NCI-H2029 treated with DMSO at 0.1 percent for 48 hours (cell line): ENCODE data around the gene KPNA3.
"Not testable (repeated sequence)": the region's sequence is repeated elsewhere in the genome, so short reads cannot be mapped to it uniquely, and the experiment has no call there.

ENCODE experiments used
- DNase-seq: peaks from one replicate; lab custom pipeline; 2025; lab: John Stamatoyannopoulos, UW

The KPNA3 gene, protein sequence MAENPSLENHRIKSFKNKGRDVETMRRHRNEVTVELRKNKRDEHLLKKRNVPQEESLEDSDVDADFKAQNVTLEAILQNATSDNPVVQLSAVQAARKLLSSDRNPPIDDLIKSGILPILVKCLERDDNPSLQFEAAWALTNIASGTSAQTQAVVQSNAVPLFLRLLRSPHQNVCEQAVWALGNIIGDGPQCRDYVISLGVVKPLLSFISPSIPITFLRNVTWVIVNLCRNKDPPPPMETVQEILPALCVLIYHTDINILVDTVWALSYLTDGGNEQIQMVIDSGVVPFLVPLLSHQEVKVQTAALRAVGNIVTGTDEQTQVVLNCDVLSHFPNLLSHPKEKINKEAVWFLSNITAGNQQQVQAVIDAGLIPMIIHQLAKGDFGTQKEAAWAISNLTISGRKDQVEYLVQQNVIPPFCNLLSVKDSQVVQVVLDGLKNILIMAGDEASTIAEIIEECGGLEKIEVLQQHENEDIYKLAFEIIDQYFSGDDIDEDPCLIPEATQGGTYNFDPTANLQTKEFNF

DNA sequence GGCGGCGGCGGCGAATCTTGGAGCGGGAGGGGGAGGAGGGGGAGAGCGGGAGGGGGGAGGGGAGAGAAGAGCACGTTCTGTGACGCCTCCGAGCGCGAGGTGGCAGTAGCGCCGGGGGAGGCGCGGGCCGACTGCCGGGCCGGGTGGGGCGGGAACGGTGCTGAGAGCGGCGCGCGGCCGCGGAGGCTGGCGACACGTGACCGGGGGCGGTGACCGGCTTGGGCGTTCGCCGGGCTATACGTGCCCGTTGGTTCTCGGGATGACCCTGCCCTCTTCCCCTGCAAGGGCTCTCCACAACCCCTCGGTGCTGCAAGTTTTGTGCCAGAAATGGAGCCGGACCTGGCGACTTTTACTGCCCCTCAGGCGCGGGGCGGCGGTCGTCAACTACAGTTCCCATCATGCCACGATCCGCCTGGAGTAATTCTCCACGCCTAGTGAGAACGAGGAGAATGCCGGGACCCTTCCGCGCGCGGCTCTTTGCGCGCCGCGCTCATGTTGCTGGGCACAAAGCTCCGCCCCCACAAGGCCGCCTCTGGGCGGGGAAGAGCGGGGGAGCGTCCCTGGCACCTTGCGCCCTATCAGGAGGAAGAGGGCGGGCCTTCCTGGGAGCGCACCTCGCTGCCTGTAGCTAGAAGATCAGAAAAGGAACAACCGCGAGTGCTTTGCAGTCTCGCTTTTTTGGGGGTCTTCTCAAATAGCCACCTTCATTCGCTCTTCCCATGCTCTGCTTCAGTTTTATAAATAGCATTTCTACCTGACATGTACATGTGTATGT is at the start of gene KPNA3:
TSS of gene KPNA3 (minus strand) at position 133 of the 775 bp plus-strand sequence. CDS start 176 bp downstream, outside the sequence.
- DNase-seq = peak; percentile 59

DNA sequence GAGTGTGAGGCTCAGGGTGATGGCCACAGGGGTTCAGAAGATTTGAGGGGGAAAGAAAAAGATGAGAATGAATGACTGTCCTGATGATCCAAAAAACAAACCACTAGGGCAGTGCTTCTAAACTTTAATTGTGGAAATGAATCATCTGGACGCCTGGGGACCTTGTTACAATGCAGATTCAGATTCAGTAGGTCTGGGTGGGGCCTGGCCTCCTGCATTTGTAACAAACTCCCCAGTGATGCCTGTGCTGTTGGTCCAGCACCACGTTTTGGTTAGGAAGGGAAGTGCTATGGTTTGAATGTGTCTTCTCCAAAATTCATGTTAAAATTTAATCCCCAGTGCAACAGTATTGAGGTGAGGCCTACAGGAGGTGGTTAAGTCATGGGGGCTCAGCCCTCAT is 49.5 kb upstream of the KPNA3 start:
- DNase-seq = no peak

DNA sequence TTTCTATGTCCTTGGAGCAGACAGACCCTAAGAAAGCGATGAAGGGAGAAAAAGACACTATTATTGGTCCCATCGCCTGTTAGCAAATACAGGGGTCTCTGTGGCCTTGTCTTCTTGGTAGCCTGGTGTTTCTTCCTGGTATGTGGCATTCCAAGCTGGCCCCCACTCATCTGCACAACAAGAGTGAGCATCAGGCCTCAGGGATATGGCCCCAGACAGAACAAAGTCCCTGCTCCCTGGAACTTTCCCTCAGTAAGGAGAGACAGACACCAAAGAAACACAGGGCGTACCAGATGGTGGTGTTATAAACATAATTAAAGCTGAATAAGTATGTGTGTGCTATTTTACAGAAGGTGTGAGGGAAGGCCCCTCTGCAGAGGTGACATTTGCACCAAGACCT is 48.2 kb upstream of the KPNA3 start:
- no peak for DNase-seq

DNA sequence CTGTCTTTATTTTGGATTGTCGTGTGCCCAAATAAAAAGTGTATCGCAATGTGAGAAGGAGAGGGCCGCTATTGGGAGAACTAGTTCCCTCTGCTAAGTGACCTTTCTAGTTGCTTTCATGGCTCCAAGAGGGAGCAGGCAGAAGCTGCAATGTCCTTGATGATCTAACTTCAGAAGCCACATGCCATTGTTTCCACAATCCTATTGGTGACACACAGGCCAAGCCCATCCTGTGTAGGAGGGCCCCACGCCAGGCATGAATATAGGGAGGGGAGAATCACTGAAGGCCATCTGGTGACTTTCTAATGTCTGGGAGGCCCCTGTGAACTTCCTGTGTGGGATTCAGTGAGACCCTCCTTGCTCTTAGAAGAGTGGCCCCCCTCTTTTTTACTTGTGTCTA is 47.8 kb upstream of the KPNA3 start:
- no peak for DNase-seq

DNA sequence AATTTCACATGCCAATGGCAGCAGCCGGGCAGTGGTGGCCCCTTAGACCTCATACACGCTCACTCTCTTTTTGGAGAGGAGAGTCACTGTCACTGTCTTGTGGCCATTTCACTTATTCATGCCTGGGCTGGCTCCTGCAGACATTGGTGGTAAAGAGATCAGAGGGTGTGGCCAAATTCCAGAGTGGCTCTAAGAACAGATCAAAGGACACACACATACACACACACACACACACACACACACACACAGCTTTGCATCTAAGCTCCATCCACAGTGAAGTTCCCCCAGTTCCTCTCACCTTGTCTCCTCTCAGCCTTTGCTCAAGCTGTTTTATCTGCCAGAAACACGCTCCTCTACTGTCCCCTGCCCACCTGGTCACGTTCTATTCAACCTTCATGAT is 46.5 kb upstream of the KPNA3 start:
- DNase-seq = no peak

DNA sequence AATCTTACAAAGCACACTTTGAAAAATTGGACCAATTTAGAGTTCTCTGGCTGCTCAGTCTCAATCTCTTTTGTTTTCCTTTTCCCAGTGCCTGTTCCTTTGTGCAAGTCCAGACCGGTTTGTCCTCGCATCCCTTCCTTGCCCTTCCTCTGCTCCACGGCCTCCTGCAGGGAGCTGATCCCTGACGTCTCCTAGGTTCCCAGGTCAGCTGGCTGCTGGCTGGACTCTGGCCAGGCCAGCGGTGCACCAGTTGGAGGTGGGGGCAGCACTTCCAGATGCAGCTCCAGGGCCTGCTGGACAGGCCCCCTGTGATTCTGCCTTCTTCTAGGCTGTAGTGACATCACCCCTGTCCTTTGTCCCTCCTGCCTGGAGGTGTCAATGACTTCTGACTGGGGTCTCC is 44.0 kb upstream of the KPNA3 start:
- no peak for DNase-seq

DNA sequence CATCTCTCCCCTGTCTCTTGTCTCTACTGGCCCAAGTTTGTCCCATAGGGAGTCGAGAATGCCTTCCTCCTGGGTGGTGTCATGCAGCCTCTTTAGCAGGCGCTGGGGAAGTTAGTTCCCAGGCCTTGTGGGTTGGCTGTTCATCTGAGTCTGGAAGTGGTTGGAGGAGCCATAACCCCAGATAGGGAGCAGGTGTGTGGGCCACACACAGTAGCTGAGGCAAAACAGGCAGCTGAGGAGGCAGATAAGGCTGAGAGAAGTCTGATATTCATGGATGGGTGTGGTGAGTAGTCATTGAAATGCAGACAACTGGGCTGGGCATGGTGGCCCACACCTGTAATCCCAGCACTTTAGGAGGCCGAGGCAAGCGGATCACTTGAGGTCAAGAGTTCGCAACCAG is 40.9 kb upstream of the KPNA3 start:
- no peak for DNase-seq

DNA sequence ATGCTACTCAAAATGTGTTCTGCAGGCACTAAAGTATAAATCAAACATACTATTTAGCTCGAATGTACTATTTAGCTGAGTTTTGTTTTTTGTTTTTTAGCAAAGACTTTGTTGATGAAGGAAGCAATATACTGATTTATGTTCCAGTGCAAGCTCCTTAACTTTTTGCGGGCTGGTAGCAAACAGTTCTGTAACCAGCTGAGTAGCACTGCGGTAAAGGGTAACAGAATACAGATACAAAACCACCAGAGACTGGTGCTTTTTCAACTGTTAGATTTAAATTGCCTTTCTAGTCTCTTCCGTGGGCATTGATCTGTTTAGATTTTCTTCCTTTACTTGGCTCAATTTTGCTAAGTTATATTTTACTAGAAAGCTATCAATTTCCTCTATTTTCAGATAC is 39.0 kb upstream of the KPNA3 start:
- DNase-seq = no peak

DNA sequence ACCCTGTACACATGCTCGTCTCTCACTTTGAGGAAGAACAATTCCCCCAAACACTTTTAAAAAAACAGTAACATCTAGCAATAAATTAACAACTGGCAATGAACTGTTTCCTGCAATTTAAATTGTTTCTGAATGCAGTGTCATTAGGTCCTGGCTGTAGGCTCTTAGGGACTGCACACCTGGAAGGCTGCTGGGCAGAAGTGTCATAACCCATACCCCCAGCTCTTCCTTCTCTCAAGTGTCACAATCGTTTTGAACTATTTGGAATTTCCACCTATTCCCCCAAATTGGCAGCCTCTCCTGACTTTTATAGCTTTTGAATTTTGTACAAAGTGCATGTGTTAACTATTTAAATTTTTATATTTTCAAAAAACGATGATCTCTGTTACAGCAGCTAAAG is 38.2 kb upstream of the KPNA3 start:
- DNase-seq = no peak

DNA sequence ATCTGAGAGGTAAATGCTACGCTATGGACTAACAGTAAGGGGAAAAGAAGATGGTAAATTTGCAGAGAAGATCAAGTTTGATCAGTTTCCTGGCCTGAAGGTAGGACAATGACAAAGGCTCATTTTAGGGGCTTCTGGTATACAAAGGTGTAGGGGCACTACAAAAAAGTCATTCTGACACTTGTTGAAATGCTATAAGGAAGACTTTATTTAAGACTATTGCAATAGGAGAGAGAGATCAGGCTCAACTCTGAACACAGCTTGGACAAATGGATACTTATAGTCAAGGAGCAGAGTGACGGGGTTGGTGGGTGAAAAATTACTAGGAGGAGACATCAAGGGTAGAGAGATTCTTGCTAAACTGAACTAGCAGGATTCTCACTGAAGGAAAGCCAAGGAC is 37.2 kb upstream of the KPNA3 start:
- DNase-seq = no peak

DNA sequence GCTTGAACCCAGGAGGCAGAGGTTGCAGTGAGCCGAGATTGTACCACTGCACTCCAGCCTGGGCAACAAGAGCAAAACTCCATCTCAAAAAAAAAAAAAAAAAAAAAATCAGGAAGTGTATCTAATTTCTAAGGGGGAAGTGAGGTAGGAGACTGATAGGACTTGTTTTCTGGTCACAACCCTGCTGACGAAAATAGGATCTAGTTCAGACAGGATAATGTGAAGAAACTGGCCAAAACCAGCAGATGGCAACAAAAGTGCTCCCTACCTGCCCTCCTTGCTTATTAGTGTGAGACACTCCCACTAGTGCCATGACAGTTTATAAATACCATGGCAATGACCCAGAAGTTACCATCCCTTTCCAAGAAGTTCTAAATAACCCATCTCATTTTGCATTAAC is 36.0 kb upstream of the KPNA3 start:
- DNase-seq = no peak

DNA sequence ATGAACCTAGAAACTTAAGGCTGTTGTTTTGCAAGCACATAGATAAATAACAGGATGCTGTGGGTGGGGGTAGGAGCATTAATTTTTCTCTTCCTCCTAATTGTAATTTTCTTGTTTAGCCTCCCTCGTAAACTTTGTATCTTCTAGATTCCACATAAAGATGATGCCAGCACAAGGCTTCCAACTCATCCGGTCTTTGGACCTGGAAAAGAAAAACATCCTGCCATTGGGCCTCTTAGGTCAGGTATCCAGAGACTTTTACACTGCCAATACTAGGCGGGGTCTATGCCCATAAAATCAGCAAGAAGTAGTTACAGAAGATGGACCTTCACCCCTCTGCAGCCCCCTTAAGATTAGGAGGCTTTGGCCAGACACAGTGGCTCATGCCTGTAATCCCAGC is 35.4 kb upstream of the KPNA3 start:
- no peak for DNase-seq

DNA sequence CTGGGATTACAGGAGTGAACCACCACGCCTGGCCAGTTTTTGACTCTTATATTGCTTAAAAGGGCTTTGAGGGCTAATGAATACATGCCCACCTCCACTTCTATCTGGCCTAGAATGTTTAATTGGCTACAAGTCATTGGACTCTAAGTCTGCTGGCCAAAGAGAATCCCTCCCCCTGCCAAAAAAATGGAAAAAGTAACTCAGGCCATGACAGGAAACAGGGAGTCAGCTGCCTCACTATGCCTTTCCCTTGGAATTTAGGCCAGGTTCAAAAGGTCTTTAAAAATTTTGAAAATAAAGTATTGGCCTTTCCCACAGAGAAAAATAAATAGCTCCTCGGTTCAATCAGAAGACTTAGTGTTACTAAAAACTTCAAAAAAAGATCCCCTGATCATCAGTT is 34.9 kb upstream of the KPNA3 start:
- no peak for DNase-seq

DNA sequence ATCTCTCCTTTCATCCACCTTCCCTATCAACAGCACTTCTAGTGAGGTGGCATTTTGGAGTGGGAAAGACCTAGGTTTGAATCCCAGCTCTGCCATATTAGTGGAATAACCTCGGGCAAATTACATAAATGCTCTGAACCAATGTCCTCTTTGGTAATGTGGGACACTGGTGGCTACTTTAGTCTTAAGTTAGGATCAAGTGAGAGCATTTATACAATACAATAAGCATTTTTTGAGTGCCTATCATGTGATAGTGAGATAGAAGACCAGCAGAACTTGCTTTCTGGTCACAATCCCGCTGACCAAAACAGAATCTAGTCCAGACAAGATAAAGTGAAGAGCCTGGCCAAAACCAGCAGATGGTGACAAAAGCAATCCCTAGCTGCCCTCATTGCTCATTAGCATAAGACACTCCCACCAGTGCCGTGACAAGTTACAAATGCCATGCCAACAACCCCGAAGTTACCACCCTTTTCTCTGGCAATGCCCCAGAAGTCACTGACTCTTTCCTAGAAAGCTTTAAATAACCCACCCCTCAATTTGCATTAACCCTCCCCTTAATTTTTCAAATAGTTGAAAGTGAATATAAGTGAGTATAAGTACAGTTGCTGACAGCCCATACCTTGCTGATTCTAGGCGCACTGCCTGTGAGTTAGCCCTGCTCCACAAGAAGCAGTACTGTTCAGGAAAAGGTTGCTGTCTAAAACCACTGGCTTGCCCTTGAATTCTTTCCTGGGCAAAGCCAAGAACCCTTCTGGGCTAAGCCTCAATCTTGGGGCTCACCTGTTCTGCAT is 28.9 kb upstream of the KPNA3 start:
- DNase-seq = no peak

DNA sequence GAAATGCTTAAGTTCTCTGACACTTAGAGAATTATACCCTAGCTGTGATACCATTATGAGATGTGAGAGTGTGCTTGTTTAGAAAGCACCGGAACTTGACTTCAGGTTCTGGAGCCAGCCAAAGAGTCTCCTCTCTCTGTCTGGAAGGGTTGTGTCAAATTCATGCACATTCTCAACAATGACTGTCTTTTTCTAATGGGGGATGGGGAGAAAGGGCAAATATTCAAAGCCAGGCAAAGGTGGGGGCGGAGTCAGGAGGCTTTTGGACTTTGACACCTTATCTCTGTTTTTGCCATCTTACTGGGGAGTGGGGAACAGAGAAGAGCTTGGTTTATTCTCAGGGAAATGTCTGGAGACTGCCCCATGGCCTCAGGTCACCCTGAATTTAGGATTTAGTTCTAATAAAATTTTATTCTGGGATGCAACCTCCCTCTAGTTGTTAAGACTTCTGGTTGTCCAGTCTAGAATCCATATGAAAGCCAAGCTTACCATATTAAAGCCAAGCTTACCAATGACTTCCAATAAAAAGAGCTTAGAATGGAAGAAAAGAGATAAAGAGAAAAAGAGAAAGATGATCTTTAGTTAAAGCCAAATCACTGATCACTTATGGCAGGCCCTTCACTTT is 28.2 kb upstream of the KPNA3 start:
- DNase-seq = no peak

DNA sequence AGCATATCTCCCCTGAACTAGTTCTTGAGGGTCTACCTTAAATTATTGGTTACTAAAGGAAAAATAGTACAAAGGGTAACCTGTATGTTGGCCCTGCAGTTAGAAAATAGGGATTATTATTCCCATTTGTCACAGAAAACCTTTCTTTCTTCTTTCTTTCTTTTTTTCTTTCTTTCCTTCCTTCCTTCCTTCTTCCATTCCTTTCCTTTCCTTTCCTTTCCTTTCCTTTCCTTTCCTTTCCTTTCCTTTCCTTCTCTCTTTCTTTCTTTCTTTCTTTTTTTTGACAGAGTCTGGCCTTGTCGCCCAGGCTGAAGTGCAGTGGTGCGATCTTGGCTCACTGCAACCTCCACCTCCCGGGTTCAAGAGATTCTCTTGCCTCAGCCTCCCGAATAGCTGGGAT is 23.6 kb upstream of the KPNA3 start:
- DNase-seq = not testable (repeated sequence)

DNA sequence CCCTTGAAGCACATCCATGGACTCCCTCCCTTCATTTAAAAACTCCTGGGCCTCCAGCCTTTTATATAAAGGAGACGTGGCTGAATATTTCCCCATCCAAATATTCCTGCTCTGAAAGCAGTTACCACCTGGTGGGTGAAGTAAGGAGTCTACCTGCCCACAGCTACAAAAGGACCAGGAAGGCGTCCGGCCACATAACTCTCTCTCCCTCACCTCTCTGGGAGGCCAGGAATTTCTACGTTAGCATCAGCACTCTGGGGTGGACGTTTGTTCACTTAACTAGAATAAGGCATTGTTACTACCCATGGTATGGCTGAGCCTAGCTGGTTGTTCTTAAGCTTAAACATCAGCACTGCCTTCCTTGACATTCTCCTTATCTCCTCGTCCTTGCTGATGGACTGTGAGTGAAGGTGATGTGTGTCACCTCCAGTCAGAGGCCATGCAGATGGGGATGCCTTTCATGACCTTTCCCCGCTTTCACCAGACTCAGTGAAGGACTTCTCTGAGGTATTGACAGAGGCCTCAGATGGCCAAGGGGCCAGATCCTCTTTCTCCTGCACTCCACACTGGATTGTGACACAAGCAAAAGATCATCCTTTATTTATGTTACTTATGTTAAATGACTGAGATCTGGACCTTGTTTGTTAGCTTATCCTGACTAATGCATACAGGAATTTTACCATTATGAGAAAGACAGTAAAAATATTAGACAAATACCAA is 22.2 kb upstream of the KPNA3 start:
- DNase-seq = no peak

DNA sequence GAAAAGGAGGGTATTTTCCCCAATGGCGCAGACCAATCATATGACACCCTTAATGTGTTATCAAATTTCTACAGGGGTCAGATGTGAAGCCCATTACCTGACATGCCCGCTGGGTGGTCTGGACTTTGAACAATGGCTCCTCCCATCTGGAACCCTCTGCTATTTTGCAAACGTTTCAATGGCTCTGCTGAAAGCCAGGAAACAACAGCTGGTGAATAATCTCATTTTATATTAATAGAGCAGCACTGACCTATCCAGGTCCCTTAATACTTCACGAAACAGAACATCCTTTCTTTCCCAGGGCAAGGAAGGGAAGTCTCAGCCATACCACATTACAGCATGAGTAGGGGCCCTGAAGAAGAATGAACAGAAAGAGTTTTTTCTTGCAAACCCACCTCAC is 20.3 kb upstream of the KPNA3 start:
- no peak for DNase-seq

DNA sequence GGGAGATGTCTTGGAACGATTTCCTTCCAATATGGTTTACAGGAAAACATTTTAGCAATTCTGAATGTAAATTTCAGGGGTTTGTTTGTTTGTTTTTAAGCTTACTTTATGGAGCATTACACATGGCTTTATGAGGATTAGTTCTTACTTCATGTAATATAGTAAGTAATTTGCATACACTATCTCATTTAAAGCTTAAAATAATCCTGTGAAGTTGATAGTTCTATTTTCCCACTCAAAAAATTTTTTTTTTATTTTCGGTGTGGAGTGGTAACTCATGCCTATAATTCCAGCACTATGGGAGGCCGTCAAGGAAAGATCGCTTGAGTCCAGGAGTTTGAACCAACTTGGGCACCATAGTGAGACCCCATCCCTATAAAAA is 19.0 kb upstream of the KPNA3 start:
- DNase-seq = no peak

DNA sequence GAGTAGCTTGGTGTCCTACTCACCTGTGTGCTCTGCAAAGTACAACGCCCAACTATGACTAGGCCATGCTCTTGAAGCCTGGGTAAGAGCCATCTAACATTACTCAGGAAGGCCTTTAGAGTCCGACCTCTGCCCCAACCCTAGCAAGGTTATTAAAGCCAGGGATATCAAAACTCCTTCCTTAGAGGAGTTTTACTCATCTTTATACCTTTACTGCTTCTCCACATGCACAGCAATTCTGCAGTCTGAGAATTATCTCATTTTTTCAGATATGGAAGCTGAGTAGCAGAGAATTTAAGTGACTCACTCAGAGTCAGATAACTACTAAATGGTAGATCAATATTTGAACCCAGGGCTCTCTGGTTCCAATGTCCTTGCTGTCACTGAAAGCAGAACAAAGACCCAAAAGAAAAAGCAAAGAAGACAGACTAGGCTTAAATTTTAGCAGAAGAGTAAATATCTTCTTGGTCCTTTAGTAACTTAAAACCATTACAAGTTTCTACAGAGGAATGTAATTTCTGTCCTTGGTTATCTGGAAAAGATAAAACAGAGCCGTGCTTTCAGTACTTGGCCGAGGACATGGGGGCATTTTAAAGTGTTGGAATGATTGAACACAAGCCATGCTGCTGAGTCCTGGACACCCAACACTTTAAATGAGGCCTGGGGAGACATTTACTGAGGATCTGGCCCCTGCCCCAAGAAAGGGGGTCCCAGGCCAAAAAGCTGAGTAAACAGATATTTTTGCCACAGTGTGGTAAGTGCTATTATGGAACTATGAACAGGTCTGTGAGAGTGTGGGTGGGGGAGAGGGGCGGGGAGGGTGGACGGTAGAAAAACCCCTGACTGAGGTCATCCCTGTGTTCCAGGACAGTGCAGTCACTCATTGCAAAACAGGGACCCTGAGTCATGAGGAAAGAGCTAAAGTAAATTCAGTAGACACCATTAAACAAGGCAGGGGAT is 18.4 kb upstream of the KPNA3 start:
- no peak for DNase-seq
